ENCODE data around the gene BBIP1.

BBIP1 gene

DNA sequence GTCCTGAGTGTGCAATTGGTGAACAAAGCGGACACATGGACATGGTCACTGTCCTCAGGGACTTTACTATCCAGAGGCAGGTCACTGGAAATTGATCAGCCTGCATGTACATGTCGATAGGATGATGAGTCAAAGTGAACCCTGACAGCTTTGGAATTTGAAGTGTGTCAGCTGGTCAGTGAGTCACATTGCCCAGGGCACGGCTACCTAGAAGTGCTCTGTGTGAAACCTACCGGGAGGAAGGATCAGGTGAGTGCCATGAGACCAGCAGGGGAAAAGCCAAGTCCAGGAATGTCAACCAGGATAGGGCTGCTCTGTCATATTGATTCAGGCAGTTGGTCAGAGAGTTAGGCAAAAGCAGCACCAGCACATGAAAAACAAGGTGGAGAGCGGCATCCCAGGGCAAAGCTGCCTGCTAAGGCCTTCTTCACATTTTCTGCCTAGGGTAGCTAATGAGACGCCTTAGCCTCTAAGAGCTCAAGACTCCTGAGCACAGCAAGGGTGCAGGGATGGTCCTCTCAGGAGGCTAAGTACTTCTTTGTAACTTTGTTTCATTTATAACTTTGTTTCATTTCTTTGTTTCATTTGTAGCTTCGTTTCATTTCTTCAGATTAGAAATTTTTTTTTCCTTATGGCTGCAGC is 66.6 kb downstream of the BBIP1 start:
- no peaks in the 10 kb centered on the region for H3K9me3 ChIP-seq (ENCODE audit: control insufficient read depth in 2 of 2, low read length in 2 of 2)
- H3K9ac ChIP-seq (ENCODE audit: low read length in 2 of 2), result no peak overlapping the region
- H3K36me3 ChIP-seq (ENCODE audit: control insufficient read depth in 2 of 2, insufficient read depth in 2 of 2, low read length in 2 of 2), result no peaks in the 10 kb centered on the region
- no peak overlapping the region for H3K4me3 ChIP-seq (ENCODE audit: low read length in 2 of 2)
- H3K4me1 ChIP-seq (ENCODE audit: control insufficient read depth, insufficient read depth, low read length), result no peaks in the 10 kb centered on the region
- no peak overlapping the region for H3K27ac ChIP-seq (ENCODE audit: low read length)
- H3K27me3 ChIP-seq (ENCODE audit: control insufficient read depth in 1 of 2, insufficient read depth in 2 of 2, low read length in 2 of 2), result no peaks in the 10 kb centered on the region

DNA sequence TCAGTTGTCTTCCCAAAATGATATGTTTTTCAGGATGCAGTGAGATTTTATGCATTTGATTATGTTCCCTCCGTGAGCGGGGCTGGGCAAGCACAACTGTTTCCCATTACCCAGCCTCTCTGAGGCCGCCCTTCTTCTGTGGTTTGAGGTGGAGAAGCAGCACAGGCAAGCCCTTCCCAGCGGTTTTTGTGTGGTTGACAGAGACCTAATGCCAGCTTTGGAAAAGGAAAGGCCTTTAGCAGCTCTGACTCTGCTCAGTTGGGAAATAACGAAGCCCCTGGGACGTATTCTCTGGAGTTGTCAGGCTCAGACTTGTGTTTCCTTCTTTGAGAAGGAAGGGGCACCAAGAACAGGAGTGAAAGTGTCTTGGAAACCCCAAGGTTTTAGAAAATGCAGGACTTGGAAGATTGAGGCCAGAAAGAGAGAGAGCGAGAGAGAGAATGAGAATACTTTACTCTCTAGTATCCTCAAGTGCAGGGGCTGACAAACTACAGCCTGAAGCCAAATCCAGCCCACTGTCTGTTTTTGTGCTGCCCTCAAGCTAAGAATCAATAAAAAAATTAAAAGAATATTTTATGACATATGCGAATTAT is 67.9 kb downstream of the BBIP1 start:
- Histone ChIP-seq H3K4me3 (ENCODE audit: low read length in 2 of 2) (no peak overlapping the region), H3K9me3 (ENCODE audit: control insufficient read depth in 2 of 2, low read length in 2 of 2) (no peaks in the 10 kb centered on the region), H3K27ac (ENCODE audit: low read length) (no peak overlapping the region), H3K9ac (ENCODE audit: low read length in 2 of 2) (no peak overlapping the region), H3K4me1 (ENCODE audit: control insufficient read depth, insufficient read depth, low read length) (no peaks in the 10 kb centered on the region), H3K27me3 (ENCODE audit: control insufficient read depth in 1 of 2, insufficient read depth in 2 of 2, low read length in 2 of 2) (no peaks in the 10 kb centered on the region), H3K36me3 (ENCODE audit: control insufficient read depth in 2 of 2, insufficient read depth in 2 of 2, low read length in 2 of 2) (no peaks in the 10 kb centered on the region)

DNA sequence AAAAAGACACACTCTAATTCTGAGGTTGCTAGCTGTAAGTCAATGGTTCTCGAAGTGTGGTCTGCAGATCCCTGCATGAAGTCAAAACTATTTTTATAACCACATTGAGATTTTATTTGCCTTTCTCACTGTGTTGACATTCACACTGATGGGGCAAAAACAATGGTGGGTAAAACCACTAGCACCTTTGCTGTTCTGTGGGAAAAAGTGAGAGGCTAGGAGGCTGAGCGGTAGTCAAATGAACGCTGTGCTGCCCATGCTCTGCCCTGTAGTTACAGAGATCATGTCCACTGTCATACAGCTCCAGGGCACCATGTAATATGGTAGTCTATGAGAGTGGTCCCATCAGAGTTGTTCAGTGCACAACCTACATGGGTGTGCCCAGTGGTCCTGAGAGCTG is 68.9 kb downstream of the BBIP1 start:
- no peak overlapping the region for H3K27ac ChIP-seq (ENCODE audit: low read length)
- H3K9me3 ChIP-seq (ENCODE audit: control insufficient read depth in 2 of 2, low read length in 2 of 2), result no peaks in the 10 kb centered on the region
- no peaks in the 10 kb centered on the region for H3K4me1 ChIP-seq (ENCODE audit: control insufficient read depth, insufficient read depth, low read length)
- no peak overlapping the region for H3K4me3 ChIP-seq (ENCODE audit: low read length in 2 of 2)
- H3K36me3 ChIP-seq (ENCODE audit: control insufficient read depth in 2 of 2, insufficient read depth in 2 of 2, low read length in 2 of 2), result no peaks in the 10 kb centered on the region
- H3K9ac ChIP-seq (ENCODE audit: low read length in 2 of 2), result no peak overlapping the region
- no peaks in the 10 kb centered on the region for H3K27me3 ChIP-seq (ENCODE audit: control insufficient read depth in 1 of 2, insufficient read depth in 2 of 2, low read length in 2 of 2)
